Endothelial cell of umbilical vein (primary cell): ENCODE data around the gene GRIK3.

Experiments used
- CTCF ChIP-seq, 2 donors: IDR thresholded peaks; 1 replicate in 1 of 2; 2 replicates in 1 of 2; pipeline ENCODE4 v1.5.1; 2011; ENCODE audit warnings: low read length in 2 of 2, mild to moderate bottlenecking in 2 of 2, moderate library complexity in 2 of 2, control low read depth in 1 of 2, inconsistent platforms in 1 of 2, low read depth in 1 of 2; ENCODE audit not compliant: insufficient read depth in 1 of 2; ENCODE audit errors: extremely low read depth in 1 of 2
- EZH2 ChIP-seq: IDR thresholded peaks from 2 replicates; pipeline ENCODE4 v1.6.1; 2012; ENCODE audit warnings: borderline replicate concordance, low read depth, mild to moderate bottlenecking, moderate library complexity, low read length, inconsistent platforms; ENCODE audit not compliant: severe bottlenecking
- FOS ChIP-seq: IDR thresholded peaks from 2 replicates; pipeline ENCODE4 v1.6.1; 2011; ENCODE audit warnings: mild to moderate bottlenecking, low read length, moderate library complexity, borderline replicate concordance; ENCODE audit not compliant: insufficient read depth
- MAX ChIP-seq: IDR thresholded peaks from 2 replicates; pipeline ENCODE4 v1.6.1; 2011; ENCODE audit not compliant: insufficient read depth, insufficient read length
- MYC ChIP-seq: IDR thresholded peaks from one replicate; pipeline ENCODE4 v1.6.1; 2011; ENCODE audit warnings: mild to moderate bottlenecking, low read depth, low read length
- POLR2A ChIP-seq: IDR thresholded peaks from 2 replicates; pipeline ENCODE4 v1.6.1; 2012; ENCODE audit warnings: low read depth, mild to moderate bottlenecking, control low read depth, low read length
- POLR2AphosphoS5 ChIP-seq: IDR thresholded peaks from 2 replicates; pipeline ENCODE4 v1.6.1; 2012; ENCODE audit warnings: low read depth, mild to moderate bottlenecking, control low read depth, low read length, moderate library complexity; ENCODE audit not compliant: insufficient read depth

GRCh38 chr1:36814774-36815173 is 219.5 kb downstream of the GRIK3 start:
- TF ChIP-seq MYC: no peak
- TF ChIP-seq CTCF (IDR thresholded peaks at IDR 0.05; ENCODE audit: extremely low read depth in 1 of 2, insufficient read depth in 1 of 2, low read depth in 1 of 2, low read length in 2 of 2): no peak
- TF ChIP-seq FOS: no peak
- peak; percentile 37 for TF ChIP-seq MAX
- TF ChIP-seq POLR2A: no peak
- no peak for TF ChIP-seq POLR2AphosphoS5
- TF ChIP-seq EZH2: no peak
